ENCODE results near the gene DGCR2. TPM values are rescaled to one million over a fixed set of nuclear protein-coding genes. Genes with fewer than 3 reads are reported as not detected.
"Not testable (repeated sequence)": the region's sequence is repeated elsewhere in the genome, so short reads cannot be mapped to it uniquely, and the experiment has no call there.

DGCR2 gene
- total and polyA plus RNA-seq, 3 experiments from 2014 or later: 26.9 to 51.7 (median 28.4) TPM

DNA sequence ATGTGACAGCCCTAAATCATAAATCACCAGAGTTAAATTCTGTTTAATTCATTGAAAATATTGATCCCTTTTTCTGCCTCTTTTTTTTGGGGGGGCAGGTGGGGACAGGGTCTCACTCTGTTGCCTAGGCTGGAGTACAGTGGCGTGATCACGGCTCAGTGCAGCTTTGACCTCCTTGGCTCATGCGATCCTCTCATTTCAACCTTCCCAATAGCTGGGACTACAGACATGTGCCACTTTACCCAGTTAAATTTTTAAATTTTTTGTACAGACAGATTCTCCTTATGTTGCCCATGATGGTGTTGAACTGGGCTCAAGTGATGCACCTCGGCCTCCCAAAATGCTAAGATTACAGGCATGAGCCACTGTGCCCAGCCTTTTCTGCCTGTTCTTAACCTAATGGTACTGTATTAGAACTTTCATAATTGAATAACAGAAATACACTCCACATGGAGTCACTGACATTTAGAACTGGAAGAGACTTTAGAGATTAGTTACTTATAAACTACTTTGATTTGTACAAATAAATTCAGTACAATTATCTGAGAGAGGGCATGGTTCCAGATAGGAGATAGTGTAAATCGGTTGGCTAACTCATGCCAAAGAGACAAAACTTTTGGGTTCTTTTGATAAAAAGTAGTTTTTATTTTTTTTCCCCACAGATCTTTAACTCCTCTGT, 109.8 kb downstream of the DGCR2 start:
- H3K4me3 ChIP-seq (ENCODE audit: low read length): no peak overlapping the region
- no peaks in the 10 kb centered on the region for H3K4me1 ChIP-seq (ENCODE audit: insufficient read depth, low read length)
- peaks cover 8% of the 10 kb centered on the region for H3K27me3 ChIP-seq (ENCODE audit: insufficient read depth, low read length, poor library complexity, severe bottlenecking)
- no peak overlapping the region for H3K27ac ChIP-seq (ENCODE audit: low read depth, low read length)
- ChIA-PET POLR2A (interaction anchor here (0.6 to 0.7 kb wide), 2 partner anchors 12 to 1796 kb away, joined by 5 read pairs; no protein-coding TSS in a partner anchor), CTCF (no interaction called here)
- H3K4me3 Mint-ChIP-seq: no peak overlapping the region
- no peak for DNase-seq
- no peaks in the 10 kb centered on the region for H3K4me1 Mint-ChIP-seq
- H3K36me3 Mint-ChIP-seq: no peaks in the 10 kb centered on the region
- no peaks in the 10 kb centered on the region for H3K9me3 ChIP-seq (ENCODE audit: low read length)
- H3K27me3 Mint-ChIP-seq: peaks cover 13 to 33% of the 10 kb centered on the region in 2 donors
- H3K9me3 Mint-ChIP-seq: no peaks in the 10 kb centered on the region
- H3K27ac Mint-ChIP-seq: no peak overlapping the region
- H3K36me3 ChIP-seq (ENCODE audit: insufficient read depth, low read length): no peaks in the 10 kb centered on the region

DNA sequence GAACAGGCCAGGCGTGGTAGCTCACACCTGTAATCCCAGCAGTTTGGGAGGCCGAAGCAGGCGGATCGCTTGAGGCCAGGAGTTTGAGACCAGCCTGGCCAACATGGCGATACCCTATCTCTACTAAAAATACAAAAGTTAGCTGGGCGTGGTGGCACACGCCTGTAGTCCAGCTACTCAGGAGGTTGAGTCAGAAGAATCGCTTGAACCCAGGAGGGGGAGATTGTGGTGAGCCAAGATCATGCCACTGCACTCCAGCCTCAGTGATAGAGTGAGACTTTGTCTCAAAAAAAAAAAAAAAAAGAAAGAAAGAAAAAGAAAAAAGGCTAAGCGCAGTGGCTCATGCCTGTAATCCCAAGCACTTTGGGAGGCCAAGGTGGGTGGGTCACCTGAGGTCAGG, 110.6 kb downstream of the DGCR2 start:
- H3K4me3 ChIP-seq (ENCODE audit: low read length); H3K4me3 Mint-ChIP-seq; H3K36me3 ChIP-seq (ENCODE audit: insufficient read depth, low read length); H3K27ac ChIP-seq (ENCODE audit: low read depth, low read length); H3K4me1 ChIP-seq (ENCODE audit: insufficient read depth, low read length); DNase-seq; H3K36me3 Mint-ChIP-seq; H3K9me3 ChIP-seq (ENCODE audit: low read length); CTCF ChIA-PET; H3K4me1 Mint-ChIP-seq; POLR2A ChIA-PET; H3K9me3 Mint-ChIP-seq; H3K27ac Mint-ChIP-seq: not testable (repeated sequence)
- peaks cover 13 to 31% of the 10 kb centered on the region in 2 donors for H3K27me3 Mint-ChIP-seq
- peaks cover 13% of the 10 kb centered on the region for H3K27me3 ChIP-seq (ENCODE audit: insufficient read depth, low read length, poor library complexity, severe bottlenecking)

DNA sequence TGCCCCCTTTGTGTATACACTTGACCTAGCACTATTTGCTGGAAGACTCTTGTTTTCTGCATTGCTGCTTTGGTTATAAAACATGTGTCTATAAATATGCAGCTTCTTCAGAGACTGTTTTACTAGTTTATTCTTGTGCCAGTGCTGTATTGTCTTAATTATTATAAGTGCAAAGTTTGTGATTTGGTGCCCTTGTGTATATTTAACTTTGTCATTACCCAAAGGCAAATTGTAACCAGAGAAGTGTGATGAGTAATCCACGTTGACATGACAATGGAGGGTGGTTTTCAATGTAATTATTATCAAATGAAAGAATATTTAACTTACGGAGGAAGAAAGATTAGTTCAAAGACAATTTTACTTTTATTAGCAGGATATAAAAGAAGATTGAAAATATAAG, 111.1 kb downstream of the DGCR2 start:
- no peak overlapping the region for H3K4me3 ChIP-seq (ENCODE audit: low read length)
- H3K27ac ChIP-seq (ENCODE audit: low read depth, low read length): no peak overlapping the region
- no peak overlapping the region for H3K4me3 Mint-ChIP-seq
- DNase-seq: no peak
- H3K4me1 Mint-ChIP-seq: no peaks in the 10 kb centered on the region
- peaks cover 12 to 29% of the 10 kb centered on the region in 2 donors for H3K27me3 Mint-ChIP-seq
- CTCF ChIA-PET: no interaction called here
- H3K9me3 Mint-ChIP-seq: no peaks in the 10 kb centered on the region
- no peaks in the 10 kb centered on the region for H3K9me3 ChIP-seq (ENCODE audit: low read length)
- no peaks in the 10 kb centered on the region for H3K4me1 ChIP-seq (ENCODE audit: insufficient read depth, low read length)
- H3K27me3 ChIP-seq (ENCODE audit: insufficient read depth, low read length, poor library complexity, severe bottlenecking): peaks cover 7% of the 10 kb centered on the region
- H3K36me3 Mint-ChIP-seq: no peaks in the 10 kb centered on the region
- no peak overlapping the region for H3K27ac Mint-ChIP-seq
- no peaks in the 10 kb centered on the region for H3K36me3 ChIP-seq (ENCODE audit: insufficient read depth, low read length)
- POLR2A ChIA-PET: no interaction called here

DNA sequence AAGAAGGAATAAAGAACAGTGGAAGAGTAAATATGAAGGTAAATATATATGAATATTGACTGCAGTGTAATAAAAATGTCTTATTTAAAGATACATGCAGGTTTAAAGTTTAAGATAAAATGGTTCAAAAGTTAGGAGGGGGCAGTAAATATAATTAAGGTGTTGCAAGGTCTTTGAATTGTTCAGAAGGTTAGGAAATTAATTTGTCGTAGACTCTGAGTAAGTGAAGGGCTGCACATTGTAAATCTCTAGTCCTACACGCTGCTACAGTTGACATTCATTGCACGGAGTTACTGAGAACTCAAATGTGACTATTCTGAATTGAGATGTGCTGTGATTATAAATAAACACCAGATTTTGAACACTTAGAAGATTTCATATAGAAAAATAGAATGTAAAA, 116.3 kb downstream of the DGCR2 start:
- Mint-ChIP-seq H3K27ac (no peak overlapping the region), H3K4me3 (no peak overlapping the region), H3K27me3 (peaks cover 12 to 54% of the 10 kb centered on the region in 2 donors), H3K9me3 (peaks cover 0 to 7% (median 5%) of the 10 kb centered on the region in 5 donors), H3K4me1 (no peaks in the 10 kb centered on the region), H3K36me3 (no peaks in the 10 kb centered on the region)
- DNase-seq: no peak
- peaks cover 12% of the 10 kb centered on the region for H3K27me3 ChIP-seq (ENCODE audit: insufficient read depth, low read length, poor library complexity, severe bottlenecking)
- CTCF ChIA-PET: no interaction called here
- H3K36me3 ChIP-seq (ENCODE audit: insufficient read depth, low read length): no peaks in the 10 kb centered on the region
- H3K4me1 ChIP-seq (ENCODE audit: insufficient read depth, low read length): no peaks in the 10 kb centered on the region
- no peak overlapping the region for H3K4me3 ChIP-seq (ENCODE audit: low read length)
- H3K9me3 ChIP-seq (ENCODE audit: low read length): no peaks in the 10 kb centered on the region
- no peak overlapping the region for H3K27ac ChIP-seq (ENCODE audit: low read depth, low read length)
- POLR2A ChIA-PET: no interaction called here

DNA sequence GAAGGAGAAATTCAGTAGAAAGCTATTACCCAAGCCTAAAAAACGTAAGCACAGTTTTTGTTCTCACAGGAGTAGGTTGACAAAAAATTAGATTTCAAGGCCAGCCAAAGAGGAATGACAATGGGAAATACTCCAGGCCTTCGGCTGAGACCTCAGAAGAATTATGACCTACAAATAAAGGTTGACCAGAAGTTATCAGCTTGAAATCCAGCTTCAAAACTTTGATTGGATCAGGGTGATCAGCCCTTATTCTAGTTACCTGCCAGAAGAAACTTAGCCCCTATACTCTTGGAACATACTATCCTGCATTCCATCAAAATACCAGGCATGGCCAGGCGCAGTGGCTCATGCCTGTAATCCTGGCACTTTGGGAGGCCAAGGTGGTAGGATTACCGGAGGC, 117.7 kb downstream of the DGCR2 start:
- ChIA-PET CTCF (no interaction called here), POLR2A (no interaction called here)
- Histone ChIP-seq H3K36me3 (ENCODE audit: insufficient read depth, low read length) (no peaks in the 10 kb centered on the region), H3K4me3 (ENCODE audit: low read length) (no peak overlapping the region), H3K27me3 (ENCODE audit: insufficient read depth, low read length, poor library complexity, severe bottlenecking) (peaks cover 16% of the 10 kb centered on the region), H3K4me1 (ENCODE audit: insufficient read depth, low read length) (no peaks in the 10 kb centered on the region), H3K9me3 (ENCODE audit: low read length) (no peaks in the 10 kb centered on the region), H3K27ac (ENCODE audit: low read depth, low read length) (no peak overlapping the region)
- Mint-ChIP-seq H3K4me3 (no peak overlapping the region), H3K4me1 (no peaks in the 10 kb centered on the region), H3K27me3 (peaks cover 12 to 54% of the 10 kb centered on the region in 2 donors), H3K36me3 (no peaks in the 10 kb centered on the region), H3K9me3 (peaks cover 0 to 7% (median 5%) of the 10 kb centered on the region in 5 donors), H3K27ac (no peak overlapping the region)
- DNase-seq: no peak

DNA sequence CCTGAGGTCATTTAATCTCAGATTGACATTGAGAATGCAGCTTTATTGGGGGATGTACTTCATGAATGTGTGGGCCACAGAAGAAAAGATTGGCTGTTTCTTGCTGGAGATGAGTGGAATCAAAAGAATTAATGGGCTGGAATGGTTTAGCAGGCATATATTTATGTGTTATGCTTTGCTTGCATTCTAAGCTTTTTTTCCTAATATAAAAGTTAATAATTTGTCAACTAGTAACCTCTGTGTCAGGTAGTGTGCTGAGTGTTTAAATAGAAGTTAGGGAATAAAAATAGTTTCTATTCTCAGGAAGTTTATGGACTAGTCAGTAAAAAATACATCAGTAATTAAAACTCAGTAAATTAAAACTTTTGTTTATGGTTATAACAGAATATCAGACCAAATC, 118.7 kb downstream of the DGCR2 start:
- DNase-seq: no peak
- peaks cover 0 to 7% (median 5%) of the 10 kb centered on the region in 5 donors for H3K9me3 Mint-ChIP-seq
- no peaks in the 10 kb centered on the region for H3K4me1 ChIP-seq (ENCODE audit: insufficient read depth, low read length)
- H3K4me3 Mint-ChIP-seq: no peak overlapping the region
- ChIA-PET CTCF (no interaction called here), POLR2A (no interaction called here)
- no peak overlapping the region for H3K27ac Mint-ChIP-seq
- H3K36me3 ChIP-seq (ENCODE audit: insufficient read depth, low read length): no peaks in the 10 kb centered on the region
- no peak overlapping the region for H3K27ac ChIP-seq (ENCODE audit: low read depth, low read length)
- H3K27me3 ChIP-seq (ENCODE audit: insufficient read depth, low read length, poor library complexity, severe bottlenecking): peaks cover 16% of the 10 kb centered on the region
- H3K4me3 ChIP-seq (ENCODE audit: low read length): no peak overlapping the region
- H3K4me1 Mint-ChIP-seq: no peaks in the 10 kb centered on the region
- H3K36me3 Mint-ChIP-seq: no peaks in the 10 kb centered on the region
- H3K9me3 ChIP-seq (ENCODE audit: low read length): no peaks in the 10 kb centered on the region
- peaks cover 17 to 58% of the 10 kb centered on the region in 2 donors for H3K27me3 Mint-ChIP-seq

DNA sequence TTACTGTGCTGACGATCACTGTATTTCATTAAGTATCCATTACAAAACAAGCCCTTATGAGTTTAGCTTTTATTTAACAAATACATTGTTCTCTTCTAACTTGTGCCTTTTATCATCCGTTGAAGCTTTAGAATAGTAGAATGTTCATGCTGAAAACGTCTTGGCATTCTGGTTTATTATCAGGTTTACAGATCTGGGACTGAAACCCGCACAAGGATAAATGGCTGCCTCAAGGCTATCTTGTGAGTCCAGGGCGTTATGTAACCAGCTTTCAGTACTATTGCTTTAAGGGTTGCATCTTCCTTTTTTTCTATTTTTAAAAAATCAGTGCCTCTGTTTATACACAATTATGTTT, 119.6 kb downstream of the DGCR2 start:
- Mint-ChIP-seq H3K27ac (no peak overlapping the region), H3K27me3 (peaks cover 17 to 60% of the 10 kb centered on the region in 2 donors), H3K9me3 (peaks cover 0 to 7% (median 5%) of the 10 kb centered on the region in 5 donors), H3K4me3 (no peak overlapping the region), H3K36me3 (no peaks in the 10 kb centered on the region), H3K4me1 (no peaks in the 10 kb centered on the region)
- Histone ChIP-seq H3K4me3 (ENCODE audit: low read length) (no peak overlapping the region), H3K9me3 (ENCODE audit: low read length) (no peaks in the 10 kb centered on the region), H3K36me3 (ENCODE audit: insufficient read depth, low read length) (no peaks in the 10 kb centered on the region), H3K27me3 (ENCODE audit: insufficient read depth, low read length, poor library complexity, severe bottlenecking) (peaks cover 20% of the 10 kb centered on the region), H3K27ac (ENCODE audit: low read depth, low read length) (no peak overlapping the region), H3K4me1 (ENCODE audit: insufficient read depth, low read length) (no peaks in the 10 kb centered on the region)
- CTCF ChIA-PET: no interaction called here
- POLR2A ChIA-PET: no interaction called here
- DNase-seq: no peak

DNA sequence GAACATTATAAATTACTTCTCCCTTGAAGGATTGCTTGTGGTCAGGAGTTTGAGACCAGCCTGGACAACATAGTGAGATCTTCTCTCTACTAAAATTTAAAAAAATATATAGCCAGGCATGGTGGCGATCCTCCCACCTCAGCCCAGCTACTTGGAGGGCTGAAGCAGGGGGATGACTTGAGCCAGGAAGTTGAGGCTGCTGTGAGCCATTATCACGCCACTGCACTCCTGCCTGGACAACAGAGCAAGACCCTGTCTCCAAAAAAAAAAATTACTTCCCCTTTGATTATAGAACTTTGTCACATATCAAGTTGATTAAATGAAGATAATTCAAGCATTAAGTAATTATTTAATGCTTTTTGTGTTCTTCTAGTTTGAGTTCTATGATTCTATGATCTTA, 121.0 kb downstream of the DGCR2 start:
- Mint-ChIP-seq H3K27me3 (peaks cover 12 to 65% of the 10 kb centered on the region in 2 donors), H3K4me3 (no peak overlapping the region), H3K4me1 (no peaks in the 10 kb centered on the region), H3K36me3 (no peaks in the 10 kb centered on the region), H3K27ac (no peak overlapping the region), H3K9me3 (peaks cover 0 to 7% (median 5%) of the 10 kb centered on the region in 5 donors)
- peaks cover 19% of the 10 kb centered on the region for H3K27me3 ChIP-seq (ENCODE audit: insufficient read depth, low read length, poor library complexity, severe bottlenecking)
- H3K4me3 ChIP-seq (ENCODE audit: low read length): no peak overlapping the region
- no peak overlapping the region for H3K27ac ChIP-seq (ENCODE audit: low read depth, low read length)
- no peak for DNase-seq
- CTCF ChIA-PET: no interaction called here
- H3K36me3 ChIP-seq (ENCODE audit: insufficient read depth, low read length): no peaks in the 10 kb centered on the region
- POLR2A ChIA-PET: no interaction called here
- H3K9me3 ChIP-seq (ENCODE audit: low read length): no peaks in the 10 kb centered on the region
- H3K4me1 ChIP-seq (ENCODE audit: insufficient read depth, low read length): no peaks in the 10 kb centered on the region
